Measurements from ENCODE around the gene LMO7. TPM values are rescaled to one million over a fixed set of nuclear protein-coding genes. Genes with fewer than 3 reads are reported as not detected.

Gene LMO7
- total RNA-seq, 2 donors from 2014 or later, result 118 to 193 TPM

DNA sequence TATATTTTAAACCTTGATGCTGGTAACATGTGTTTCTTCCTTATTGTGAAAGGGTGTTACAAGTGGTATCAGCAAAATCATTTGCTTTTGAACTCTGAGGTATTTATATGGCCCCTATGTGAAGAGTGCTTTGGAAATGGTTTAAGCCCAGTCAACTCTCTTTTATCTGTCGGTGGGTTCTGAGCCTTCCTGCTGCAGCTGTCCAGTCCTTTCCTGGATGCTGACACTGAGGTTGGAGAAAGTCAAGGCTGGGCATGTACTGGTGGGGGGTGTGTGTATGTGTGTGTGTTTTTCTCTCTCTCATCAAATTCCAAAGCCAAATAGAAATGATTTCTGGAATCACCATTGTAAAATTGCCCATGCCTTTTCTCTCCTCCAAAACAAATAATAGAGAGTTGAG, 221.2 kb downstream of the LMO7 start:
- TF ChIP-seq, protein P1, sequence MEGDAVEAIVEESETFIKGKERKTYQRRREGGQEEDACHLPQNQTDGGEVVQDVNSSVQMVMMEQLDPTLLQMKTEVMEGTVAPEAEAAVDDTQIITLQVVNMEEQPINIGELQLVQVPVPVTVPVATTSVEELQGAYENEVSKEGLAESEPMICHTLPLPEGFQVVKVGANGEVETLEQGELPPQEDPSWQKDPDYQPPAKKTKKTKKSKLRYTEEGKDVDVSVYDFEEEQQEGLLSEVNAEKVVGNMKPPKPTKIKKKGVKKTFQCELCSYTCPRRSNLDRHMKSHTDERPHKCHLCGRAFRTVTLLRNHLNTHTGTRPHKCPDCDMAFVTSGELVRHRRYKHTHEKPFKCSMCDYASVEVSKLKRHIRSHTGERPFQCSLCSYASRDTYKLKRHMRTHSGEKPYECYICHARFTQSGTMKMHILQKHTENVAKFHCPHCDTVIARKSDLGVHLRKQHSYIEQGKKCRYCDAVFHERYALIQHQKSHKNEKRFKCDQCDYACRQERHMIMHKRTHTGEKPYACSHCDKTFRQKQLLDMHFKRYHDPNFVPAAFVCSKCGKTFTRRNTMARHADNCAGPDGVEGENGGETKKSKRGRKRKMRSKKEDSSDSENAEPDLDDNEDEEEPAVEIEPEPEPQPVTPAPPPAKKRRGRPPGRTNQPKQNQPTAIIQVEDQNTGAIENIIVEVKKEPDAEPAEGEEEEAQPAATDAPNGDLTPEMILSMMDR (IDR thresholded peaks at IDR 0.05), result no peak
- Histone ChIP-seq H3K4me1 (no peaks in the 10 kb centered on the region), H3K27me3 (no peaks in the 10 kb centered on the region), H3K36me3 (peaks cover 9% of the 10 kb centered on the region), H3K9ac (ENCODE audit: low read depth in 2 of 2, low read length in 2 of 2) (no peak overlapping the region), H3K4me3 (no peak overlapping the region), H3K27ac (no peak overlapping the region), H3K9me3 (no peaks in the 10 kb centered on the region)
- no peak for DNase-seq
- intact Hi-C loops (cut with DNase I), result no loop called here

GRCh38 chr13:75860935-75861334, 224.8 kb downstream of the LMO7 start:
- H3K27ac ChIP-seq, result no peak overlapping the region
- no peak overlapping the region for H3K4me3 ChIP-seq
- peaks cover 3% of the 10 kb centered on the region for H3K36me3 ChIP-seq
- no peak overlapping the region for H3K9ac ChIP-seq (ENCODE audit: low read depth in 2 of 2, low read length in 2 of 2)
- intact Hi-C loops (cut with DNase I), result loop anchor here (10.0 kb wide), 1 partner anchor 46 kb away; no protein-coding TSS in a partner anchor
- H3K4me1 ChIP-seq, result no peaks in the 10 kb centered on the region
- TF ChIP-seq, protein P1 (IDR thresholded peaks at IDR 0.05), result no peak
- no peaks in the 10 kb centered on the region for H3K27me3 ChIP-seq
- H3K9me3 ChIP-seq, result no peaks in the 10 kb centered on the region
- DNase-seq, result no peak

DNA sequence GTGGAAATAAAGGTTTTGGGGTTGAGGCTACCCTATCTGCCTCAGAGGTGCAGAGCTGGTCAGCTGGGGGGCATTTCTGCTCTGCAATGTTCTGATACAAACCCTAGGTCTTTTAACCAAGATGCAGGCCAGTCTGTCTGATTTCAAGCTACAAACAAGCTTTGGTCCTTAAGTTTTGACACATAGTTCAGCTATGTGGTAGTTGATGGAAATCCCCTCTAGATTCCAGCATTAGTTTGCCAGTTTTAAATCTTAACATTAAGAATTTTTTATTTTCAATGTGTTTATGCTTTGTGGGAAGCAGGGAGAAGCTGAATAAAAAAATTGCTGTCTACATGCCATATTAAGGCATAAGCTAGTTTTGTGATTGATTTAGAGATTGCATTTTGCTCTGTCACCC, 225.7 kb downstream of the LMO7 start:
- H3K36me3 ChIP-seq, result peaks cover 3% of the 10 kb centered on the region
- no peaks in the 10 kb centered on the region for H3K9me3 ChIP-seq
- intact Hi-C loops (cut with DNase I), result loop anchor here (10.0 kb wide), 1 partner anchor 47 kb away; no protein-coding TSS in a partner anchor
- TF ChIP-seq, protein P1 (IDR thresholded peaks at IDR 0.05), result no peak
- H3K27ac ChIP-seq, result no peak overlapping the region
- no peak overlapping the region for H3K4me3 ChIP-seq
- DNase-seq, result no peak
- no peaks in the 10 kb centered on the region for H3K4me1 ChIP-seq
- H3K9ac ChIP-seq (ENCODE audit: low read depth in 2 of 2, low read length in 2 of 2), result no peak overlapping the region
- no peaks in the 10 kb centered on the region for H3K27me3 ChIP-seq

GRCh38 chr13:75864718-75865117, 228.6 kb downstream of the LMO7 start:
- DNase-seq, result no peak
- H3K9ac ChIP-seq (ENCODE audit: low read depth in 2 of 2, low read length in 2 of 2), result no peak overlapping the region
- H3K9me3 ChIP-seq, result no peaks in the 10 kb centered on the region
- intact Hi-C loops (cut with DNase I), result loop anchor here (10.0 kb wide), 1 partner anchor 50 kb away; no protein-coding TSS in a partner anchor
- H3K4me3 ChIP-seq, result no peak overlapping the region
- no peaks in the 10 kb centered on the region for H3K36me3 ChIP-seq
- no peaks in the 10 kb centered on the region for H3K4me1 ChIP-seq
- TF ChIP-seq, protein P1 (IDR thresholded peaks at IDR 0.05), result no peak
- no peaks in the 10 kb centered on the region for H3K27me3 ChIP-seq
- no peak overlapping the region for H3K27ac ChIP-seq

GRCh38 chr13:75867379-75868117, 231.4 kb downstream of the LMO7 start:
- Histone ChIP-seq H3K4me1 (no peaks in the 10 kb centered on the region), H3K9ac (ENCODE audit: low read depth in 2 of 2, low read length in 2 of 2) (no peak overlapping the region), H3K27me3 (no peaks in the 10 kb centered on the region), H3K9me3 (no peaks in the 10 kb centered on the region), H3K4me3 (no peak overlapping the region), H3K27ac (no peak overlapping the region), H3K36me3 (no peaks in the 10 kb centered on the region)
- intact Hi-C loops (cut with DNase I), result loop anchor here (10.0 kb wide), 1 partner anchor 53 kb away; no protein-coding TSS in a partner anchor
- DNase-seq, result no peak
- TF ChIP-seq, protein P1 (IDR thresholded peaks at IDR 0.05), result no peak

Data from colonic mucosa (tissue), 4 donors.